WTC11 (cell line): Measurements from ENCODE around the gene CALM3. TPM values are rescaled to one million over a fixed set of nuclear protein-coding genes. Genes with fewer than 3 reads are reported as not detected.

Source experiments
- ATAC-seq: fragments of 200-7000 bp; cut with Tn5 transposase; 2 replicates; pipeline ENCODE4 v1.10.0; 2021; ENCODE audit warnings: mild to moderate bottlenecking, moderate library complexity
- CTCF ChIA-PET: fragments of 300-600 bp; sonication (Branson Sonifier 250); formaldehyde crosslinking; loops from one replicate; lab custom pipeline; 2021; ENCODE audit warnings: antibody characterized with exemption; lab: Charles Lee
- POLR2A ChIA-PET: fragments of 350-600 bp; sonication (Branson Sonifier 250); formaldehyde crosslinking; loops from one replicate; lab custom pipeline; 2021; ENCODE audit warnings: antibody characterized with exemption; lab: Charles Lee
- DNase-seq: peaks from one replicate; pipeline ENCODE4 v3.0.0; 2021; ENCODE audit warnings: low spot score
- H3K27ac Mint-ChIP-seq: 2 replicates; pipeline ENCODE4 v1.8.0; 2021; ENCODE audit warnings: mixed read lengths
- H3K27me3 Mint-ChIP-seq: 2 replicates; pipeline ENCODE4 v1.8.0; 2021; ENCODE audit warnings: low read depth, mild to moderate bottlenecking, moderate library complexity, mixed read lengths
- H3K36me3 Mint-ChIP-seq: 2 replicates; pipeline ENCODE4 v1.8.0; 2021; ENCODE audit warnings: mixed read lengths
- H3K4me1 Mint-ChIP-seq: 2 replicates; pipeline ENCODE4 v1.8.0; 2022; ENCODE audit warnings: mixed read lengths
- H3K4me3 Mint-ChIP-seq: 2 replicates; pipeline ENCODE4 v1.8.0; 2021; ENCODE audit warnings: mild to moderate bottlenecking, moderate library complexity, mixed read lengths
- H3K9me3 Mint-ChIP-seq: 2 replicates; pipeline ENCODE4 v1.8.0; 2021; ENCODE audit warnings: mixed read lengths
- CBFB ChIP-seq: sonication (generic); formaldehyde crosslinking; IDR thresholded peaks from 2 replicates; pipeline ENCODE4 v1.8.1; 2022; ENCODE audit warnings: mild to moderate bottlenecking, low read depth, missing genetic modification reagents
- CREM ChIP-seq: sonication (generic); formaldehyde crosslinking; IDR thresholded peaks from 2 replicates; pipeline ENCODE4 v1.8.1; 2022; ENCODE audit warnings: mild to moderate bottlenecking, missing genetic modification reagents, moderate library complexity
- E2F4 ChIP-seq: sonication (generic); formaldehyde crosslinking; IDR thresholded peaks from 2 replicates; pipeline ENCODE4 v1.8.1; 2022; ENCODE audit warnings: low read depth, mild to moderate bottlenecking, moderate library complexity, missing genetic modification reagents, borderline replicate concordance
- E2F5 ChIP-seq: sonication (generic); formaldehyde crosslinking; IDR thresholded peaks from 2 replicates; pipeline ENCODE4 v1.8.1; 2022; ENCODE audit warnings: mild to moderate bottlenecking, moderate library complexity, missing genetic modification reagents
- ELF4 ChIP-seq: sonication (generic); formaldehyde crosslinking; IDR thresholded peaks from 2 replicates; pipeline ENCODE4 v1.8.1; 2022; ENCODE audit warnings: low read depth, mild to moderate bottlenecking, moderate library complexity, missing genetic modification reagents
- FOXJ3 ChIP-seq: sonication (generic); formaldehyde crosslinking; IDR thresholded peaks from 2 replicates; pipeline ENCODE4 v1.9.0; 2021; ENCODE audit warnings: missing genetic modification reagents, mild to moderate bottlenecking, borderline replicate concordance
- FOXP1 ChIP-seq: sonication (generic); formaldehyde crosslinking; IDR thresholded peaks from 2 replicates; pipeline ENCODE4 v1.8.0; 2022; ENCODE audit warnings: missing genetic modification reagents, mild to moderate bottlenecking, moderate library complexity, borderline replicate concordance
- FOXP4 ChIP-seq: sonication (generic); formaldehyde crosslinking; IDR thresholded peaks from 2 replicates; pipeline ENCODE4 v1.8.0; 2022; ENCODE audit warnings: mild to moderate bottlenecking, missing genetic modification reagents
- HMGA2 ChIP-seq: fragments of 250-450 bp; sonication (Bioruptor Pico); IDR thresholded peaks from 2 replicates; pipeline ENCODE4 v1.4.0; 2021; ENCODE audit warnings: mild to moderate bottlenecking, moderate library complexity
- IRF1 ChIP-seq: sonication (generic); formaldehyde crosslinking; IDR thresholded peaks from 2 replicates; pipeline ENCODE4 v1.8.0; 2023; ENCODE audit warnings: missing genetic modification reagents
- MAX ChIP-seq: sonication (generic); formaldehyde crosslinking; IDR thresholded peaks from 2 replicates; pipeline ENCODE4 v1.8.0; 2022; ENCODE audit warnings: mild to moderate bottlenecking, missing genetic modification reagents
- MXD4 ChIP-seq: fragments of 250-450 bp; sonication (Bioruptor Pico); IDR thresholded peaks from 2 replicates; pipeline ENCODE4 v1.8.0; 2021; ENCODE audit warnings: mild to moderate bottlenecking, moderate library complexity, borderline replicate concordance
- MYBL2 ChIP-seq: sonication (generic); formaldehyde crosslinking; IDR thresholded peaks from 2 replicates; pipeline ENCODE4 v1.8.1; 2023; ENCODE audit warnings: mild to moderate bottlenecking, moderate library complexity, missing genetic modification reagents
- NR3C1 ChIP-seq: sonication (generic); formaldehyde crosslinking; conservative IDR thresholded peaks from 2 replicates; pipeline ENCODE4 v1.8.1; 2023; ENCODE audit warnings: low read depth, mild to moderate bottlenecking, missing genetic modification reagents
- SP1 ChIP-seq: sonication (generic); formaldehyde crosslinking; conservative IDR thresholded peaks from 2 replicates; pipeline ENCODE4 v1.8.1; 2022; ENCODE audit warnings: missing genetic modification reagents
- STAT6 ChIP-seq: sonication (generic); formaldehyde crosslinking; conservative IDR thresholded peaks from 2 replicates; pipeline ENCODE4 v1.8.1; 2023; ENCODE audit warnings: mild to moderate bottlenecking, low read depth, missing genetic modification reagents, moderate library complexity
- TEAD4 ChIP-seq: sonication (generic); formaldehyde crosslinking; IDR thresholded peaks from 2 replicates; pipeline ENCODE4 v1.8.0; 2022; ENCODE audit warnings: mild to moderate bottlenecking, missing genetic modification reagents
- ZNF281 ChIP-seq: sonication (generic); formaldehyde crosslinking; IDR thresholded peaks from 2 replicates; pipeline ENCODE4 v1.8.0; 2023; ENCODE audit warnings: mild to moderate bottlenecking, missing genetic modification reagents
- ZNF317 ChIP-seq: sonication (generic); formaldehyde crosslinking; IDR thresholded peaks from 2 replicates; pipeline ENCODE4 v1.8.1; 2023; ENCODE audit warnings: low read depth, mild to moderate bottlenecking, moderate library complexity, missing genetic modification reagents, borderline replicate concordance
- total RNA-seq: library from RNA; stranded (reverse); gene quantifications from 3 replicates; pipeline ENCODE4 v1.2.3, GENCODE V29; 2021

The CALM3 gene
- total RNA-seq, 1 experiment from 2014 or later, result 306 TPM

- TF ChIP-seq FOXJ3 (no peak), CREM (CRISPR knock-in tag) (no peak), NR3C1 (no peak), E2F5 (CRISPR knock-in tag) (no peak), ZNF317 (CRISPR knock-in tag) (no peak), FOXP4 (CRISPR knock-in tag) (no peak), HMGA2 (no peak), ELF4 (CRISPR knock-in tag) (no peak), SP1 (CRISPR knock-in tag) (no peak), ZNF281 (no peak), IRF1 (no peak), FOXP1 (CRISPR knock-in tag) (no peak), E2F4 (CRISPR knock-in tag) (no peak), MXD4 (CRISPR knock-in tag) (no peak), MYBL2 (CRISPR knock-in tag) (no peak), MAX (no peak), CBFB (CRISPR knock-in tag) (no peak), STAT6 (CRISPR knock-in tag) (no peak), TEAD4 (CRISPR knock-in tag) (no peak)
- Mint-ChIP-seq H3K36me3 (no peaks in the 10 kb centered on the region), H3K4me3 (no peak overlapping the region), H3K27me3 (no peaks in the 10 kb centered on the region; the same call in none of the 2 replicates), H3K27ac (no peak overlapping the region), H3K9me3 (peaks cover 11% of the 10 kb centered on the region), H3K4me1 (no peaks in the 10 kb centered on the region)
- POLR2A ChIA-PET, result no interaction called here
- CTCF ChIA-PET, result no interaction called here
- ATAC-seq (no peak), DNase-seq (no peak)
Measured at GRCh38 chr19:46586294-46586693, 14.8 kb upstream of the CALM3 start.
